CD14-positive monocyte (primary cell): ENCODE results near the gene SLC6A11. TPM values are rescaled to one million over a fixed set of nuclear protein-coding genes. Genes with fewer than 3 reads are reported as not detected.
A peak's percentile ranks its signal among the peaks of the same experiment; 100 is the strongest.

Experiments
- DNase-seq, 3 donors: peaks; one replicate each; pipeline ENCODE4 v3.0.0-alpha.2; 2011 to 2022
- H2AFZ ChIP-seq: 2 replicates; pipeline ENCODE4 v1.6.0; 2012; ENCODE audit warnings: mild to moderate bottlenecking, low read depth, low read length, inconsistent platforms; ENCODE audit not compliant: insufficient read depth, poor library complexity, severe bottlenecking
- H3K27ac ChIP-seq, 2 donors: 1 replicate in 1 of 2; 2 replicates in 1 of 2; pipeline ENCODE4 v1.5.1; 2012 to 2013; ENCODE audit warnings: low read length in 2 of 2, control low read depth in 1 of 2, inconsistent platforms in 1 of 2, low read depth in 1 of 2, mild to moderate bottlenecking in 1 of 2
- H3K27me3 ChIP-seq, 2 donors: one replicate each; pipeline versions ENCODE4 v1.6.0 to v1.6.1; 2011 to 2013; ENCODE audit warnings: low read length in 2 of 2; ENCODE audit not compliant: control insufficient read depth in 2 of 2, insufficient read depth in 2 of 2
- H3K36me3 ChIP-seq, 2 donors: replicated peaks in 1 of 2; 1 replicate in 1 of 2; 2 replicates in 1 of 2; pipeline versions ENCODE4 v1.5.1 to v1.6.1; 2012 to 2013; ENCODE audit warnings: low read length in 2 of 2, control low read depth in 1 of 2, inconsistent platforms in 1 of 2, mild to moderate bottlenecking in 1 of 2; ENCODE audit not compliant: insufficient read depth in 2 of 2, control insufficient read depth in 1 of 2
- H3K4me1 ChIP-seq, 2 donors: 1 replicate in 1 of 2; 2 replicates in 1 of 2; pipeline versions ENCODE4 v1.5.1 to v1.6.1; 2012 to 2013; ENCODE audit warnings: low read length in 2 of 2, control low read depth in 1 of 2, inconsistent platforms in 1 of 2, mild to moderate bottlenecking in 1 of 2, moderate library complexity in 1 of 2; ENCODE audit not compliant: insufficient read depth in 2 of 2, control insufficient read depth in 1 of 2
- H3K4me2 ChIP-seq: replicated peaks from 2 replicates; pipeline ENCODE3; 2012; ENCODE audit warnings: low read length, moderate library complexity, mild to moderate bottlenecking; ENCODE audit not compliant: poor library complexity, severe bottlenecking; ENCODE audit errors: extremely low read depth
- H3K4me3 ChIP-seq, 3 experiments: fragments of 200-600 bp in 1 of 3; sonication (generic) in 1 of 3; replicated peaks in 1 of 3; 1 replicate in 2 of 3; 2 replicates in 1 of 3; pipeline ENCODE4 v1.5.1; 2011 to 2013; ENCODE audit warnings: low read length in 3 of 3, mild to moderate bottlenecking in 3 of 3, control low read depth in 2 of 3, low read depth in 2 of 3, inconsistent platforms in 1 of 3, moderate library complexity in 1 of 3
- H3K79me2 ChIP-seq: 2 replicates; pipeline ENCODE4 v1.6.0; 2012; ENCODE audit warnings: mild to moderate bottlenecking, control low read depth, inconsistent platforms, low read length, moderate library complexity; ENCODE audit not compliant: insufficient read depth
- H3K9ac ChIP-seq: 2 replicates; pipeline ENCODE4 v1.6.0; 2017; ENCODE audit warnings: low read length, mild to moderate bottlenecking; ENCODE audit not compliant: insufficient read depth, poor library complexity, severe bottlenecking
- H3K9me3 ChIP-seq, 2 donors: replicated peaks in 1 of 2; 1 replicate in 1 of 2; 2 replicates in 1 of 2; pipeline versions ENCODE4 v1.5.1 to v1.6.1; 2012 to 2013; ENCODE audit warnings: low read length in 2 of 2, control low read depth in 1 of 2; ENCODE audit not compliant: control insufficient read depth in 1 of 2, insufficient read depth in 1 of 2
- H4K20me1 ChIP-seq: 2 replicates; pipeline ENCODE4 v1.6.0; 2012; ENCODE audit warnings: mild to moderate bottlenecking, low read length, control low read depth, moderate library complexity; ENCODE audit not compliant: insufficient read depth
- H3K27ac Mint-ChIP-seq, 7 donors: one replicate each; pipeline ENCODE4 v1.8.0; 2020; ENCODE audit warnings: mild to moderate bottlenecking in 7 of 7, mixed read lengths in 7 of 7, moderate library complexity in 6 of 7, inconsistent platforms in 2 of 7
- H3K27me3 Mint-ChIP-seq, 3 donors: one replicate each; pipeline ENCODE4 v1.8.0; 2021 to 2022; ENCODE audit warnings: low read depth in 3 of 3, mild to moderate bottlenecking in 3 of 3, mixed read lengths in 3 of 3, moderate library complexity in 3 of 3, inconsistent platforms in 1 of 3
- H3K36me3 Mint-ChIP-seq, 2 donors: one replicate each; pipeline ENCODE4 v1.8.0; 2020; ENCODE audit warnings: mixed read lengths in 2 of 2, inconsistent platforms in 1 of 2, mild to moderate bottlenecking in 1 of 2
- H3K4me1 Mint-ChIP-seq: one replicate; pipeline ENCODE4 v1.8.0; 2020; ENCODE audit warnings: mild to moderate bottlenecking, mixed read lengths
- H3K4me3 Mint-ChIP-seq, 2 donors: one replicate each; pipeline ENCODE4 v1.8.0; 2020; ENCODE audit warnings: mild to moderate bottlenecking in 2 of 2, mixed read lengths in 2 of 2, moderate library complexity in 1 of 2
- H3K9me3 Mint-ChIP-seq, 7 donors: one replicate each; pipeline ENCODE4 v1.8.0; 2020 to 2022; ENCODE audit warnings: mixed read lengths in 7 of 7, mild to moderate bottlenecking in 6 of 7, moderate library complexity in 6 of 7, inconsistent platforms in 2 of 7
- CTCF ChIP-seq: fragments of 200-600 bp; IDR thresholded peaks from one replicate; pipeline ENCODE4 v1.8.0; 2022; ENCODE audit warnings: antibody characterized with exemption, mild to moderate bottlenecking
- WGBS: methylation state at CpG from one replicate; pipeline ENCODE4 v1.1.5; 2013; ENCODE audit warnings: missing lambda C conversion rate; ENCODE audit not compliant: insufficient coverage; 5-methylcytosine and 5-hydroxymethylcytosine counted together
- intact Hi-C, 2 donors: fragments of 100-400 bp; cut with micrococcal nuclease; formaldehyde crosslinking; loops; one replicate each; pipeline versions ENCODE4 v1.15.0 to v1.15.1; 2023
- polyA plus RNA-seq, 3 donors: library from polyadenylated mRNA; depleted of rRNA in 1 of 3; unstranded in 2 of 3; stranded (reverse) in 1 of 3; fragments of 300-500 nt in 2 of 3; fragments of >200 nt in 1 of 3; fragmentation: Illumina TruSeq in 2 of 3; gene quantifications; 1 replicate in 2 of 3; 2 replicates in 1 of 3; pipeline ENCODE4 v1.2.3, GENCODE V29; 2012 to 2021

SLC6A11 gene
- polyA plus RNA-seq, 3 donors = not detected

- intact Hi-C loops = no loop called here
- peak overlapping the region; percentile 13 for H3K4me2 ChIP-seq
- TF ChIP-seq CTCF = no peak
- no peaks in the 10 kb centered on the region for H3K36me3 ChIP-seq
- H3K9me3 ChIP-seq = peaks cover 5 to 12% of the 10 kb centered on the region in 2 donors
- no peak overlapping the region for H3K4me3 ChIP-seq
- peak; percentile 20 to 55 (median 36) for DNase-seq
- H3K27me3 ChIP-seq = no peaks in the 10 kb centered on the region
- peak overlapping the region in 1 of 2 donors; percentile 9 for H3K27ac ChIP-seq
- H3K79me2 ChIP-seq = no peaks in the 10 kb centered on the region
- Mint-ChIP-seq H3K9me3 (peaks cover 2 to 12% (median 10%) of the 10 kb centered on the region in 7 donors), H3K36me3 (no peaks in the 10 kb centered on the region), H3K4me1 (peaks cover 9% of the 10 kb centered on the region), H3K4me3 (peak overlapping the region in 1 of 2 donors; percentile 43), H3K27me3 (peaks cover 0 to 7% (median 0%) of the 10 kb centered on the region in 3 donors), H3K27ac (peak overlapping the region in 4 of 7 donors; percentile 6 to 77 (median 34))
- H3K9ac ChIP-seq = no peak overlapping the region
- WGBS = 20% methylated on average over 3 of the region's 3 CpGs
- H4K20me1 ChIP-seq = no peaks in the 10 kb centered on the region
- H2AFZ ChIP-seq = no peak overlapping the region
- H3K4me1 ChIP-seq = peaks cover 8 to 17% of the 10 kb centered on the region in 2 donors
Observed at GRCh38 chr3:10888518-10889090, 72.6 kb downstream of the SLC6A11 start.

GRCh38 chr3:10889206-10889960 is 73.4 kb downstream of the SLC6A11 start:
- Mint-ChIP-seq H3K36me3 (no peaks in the 10 kb centered on the region), H3K27ac (peak overlapping the region in 1 of 7 donors; percentile 69), H3K4me1 (peaks cover 9% of the 10 kb centered on the region), H3K9me3 (peaks cover 2 to 12% (median 10%) of the 10 kb centered on the region in 7 donors), H3K4me3 (no peak overlapping the region), H3K27me3 (peaks cover 0 to 7% (median 2%) of the 10 kb centered on the region in 3 donors)
- no peaks in the 10 kb centered on the region for H3K79me2 ChIP-seq
- H3K4me3 ChIP-seq = no peak overlapping the region
- intact Hi-C loops = no loop called here
- no peak for TF ChIP-seq CTCF
- no peaks in the 10 kb centered on the region for H3K36me3 ChIP-seq
- no peak overlapping the region for H3K27ac ChIP-seq
- H3K9ac ChIP-seq = no peak overlapping the region
- WGBS = no CpG with 5 or more reads among the region's 2 CpGs
- H3K27me3 ChIP-seq = no peaks in the 10 kb centered on the region
- H4K20me1 ChIP-seq = no peaks in the 10 kb centered on the region
- peaks cover 8 to 17% of the 10 kb centered on the region in 2 donors for H3K4me1 ChIP-seq
- H3K9me3 ChIP-seq = peaks cover 5 to 12% of the 10 kb centered on the region in 2 donors
- H2AFZ ChIP-seq = no peak overlapping the region
- no peak for DNase-seq
- no peak overlapping the region for H3K4me2 ChIP-seq
